Measurements from ENCODE around the gene SYNDIG1. TPM values are rescaled to one million over a fixed set of nuclear protein-coding genes. Genes with fewer than 3 reads are reported as not detected.

Gene SYNDIG1
- total RNA-seq, 6 experiments from 2014 or later = not detected

DNA sequence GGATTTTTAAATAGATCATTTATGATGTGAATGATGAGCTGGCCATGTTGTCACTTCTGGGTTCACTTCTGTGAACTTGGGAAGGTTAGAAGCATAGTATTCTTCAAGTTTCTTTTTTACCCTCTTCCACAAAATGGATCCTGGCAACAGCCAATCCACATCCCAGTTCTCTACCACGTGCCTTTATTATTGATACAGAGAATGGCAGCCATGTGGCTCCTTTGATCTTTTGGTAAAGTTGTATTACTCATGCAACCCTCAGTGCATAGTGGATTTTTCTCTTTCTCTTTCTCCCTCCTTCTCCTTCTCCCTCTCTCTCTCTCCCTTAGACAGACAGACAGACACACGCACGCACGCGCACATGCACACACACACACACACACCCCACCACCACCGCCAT lies 50.0 kb downstream of the SYNDIG1 start:
- 57% methylated on average over 6 of the region's 6 CpGs for WGBS (ENCODE audit: insufficient coverage, low coverage, low lambda C conversion rate, missing lambda C conversion rate)
- TF ChIP-seq POLR2A (IDR thresholded peaks at IDR 0.05) = no peak
- TF ChIP-seq, protein P1, sequence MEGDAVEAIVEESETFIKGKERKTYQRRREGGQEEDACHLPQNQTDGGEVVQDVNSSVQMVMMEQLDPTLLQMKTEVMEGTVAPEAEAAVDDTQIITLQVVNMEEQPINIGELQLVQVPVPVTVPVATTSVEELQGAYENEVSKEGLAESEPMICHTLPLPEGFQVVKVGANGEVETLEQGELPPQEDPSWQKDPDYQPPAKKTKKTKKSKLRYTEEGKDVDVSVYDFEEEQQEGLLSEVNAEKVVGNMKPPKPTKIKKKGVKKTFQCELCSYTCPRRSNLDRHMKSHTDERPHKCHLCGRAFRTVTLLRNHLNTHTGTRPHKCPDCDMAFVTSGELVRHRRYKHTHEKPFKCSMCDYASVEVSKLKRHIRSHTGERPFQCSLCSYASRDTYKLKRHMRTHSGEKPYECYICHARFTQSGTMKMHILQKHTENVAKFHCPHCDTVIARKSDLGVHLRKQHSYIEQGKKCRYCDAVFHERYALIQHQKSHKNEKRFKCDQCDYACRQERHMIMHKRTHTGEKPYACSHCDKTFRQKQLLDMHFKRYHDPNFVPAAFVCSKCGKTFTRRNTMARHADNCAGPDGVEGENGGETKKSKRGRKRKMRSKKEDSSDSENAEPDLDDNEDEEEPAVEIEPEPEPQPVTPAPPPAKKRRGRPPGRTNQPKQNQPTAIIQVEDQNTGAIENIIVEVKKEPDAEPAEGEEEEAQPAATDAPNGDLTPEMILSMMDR (IDR thresholded peaks at IDR 0.05) = no peak
- Histone ChIP-seq H3K36me3 (no peaks in the 10 kb centered on the region), H3K4me1 (no peaks in the 10 kb centered on the region), H3K9me3 (no peaks in the 10 kb centered on the region), H3K4me3 (no peak overlapping the region), H3K27me3 (no peaks in the 10 kb centered on the region), H3K27ac (no peak overlapping the region)
- no peak for DNase-seq
- intact Hi-C loops (cut with DNase I) = no loop called here
- no peak for ATAC-seq

DNA sequence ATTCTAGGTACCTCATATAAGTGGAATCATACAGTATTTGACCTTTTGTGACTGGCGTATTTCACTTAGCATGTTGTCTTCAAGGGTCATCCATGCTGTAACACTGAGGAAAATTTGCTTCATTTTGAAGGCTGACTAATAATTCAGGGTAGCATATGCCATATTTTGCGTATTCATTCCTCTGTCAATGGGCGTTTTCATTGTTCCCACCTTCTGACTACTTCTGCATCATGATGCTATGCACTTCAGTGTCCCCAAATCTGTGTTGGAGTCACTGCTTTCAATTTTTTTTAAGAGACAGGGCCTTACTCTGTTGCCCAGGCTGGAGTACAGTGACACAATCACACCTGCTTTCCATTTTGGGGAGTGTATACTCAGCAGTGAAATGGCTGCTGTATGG lies 51.6 kb downstream of the SYNDIG1 start:
- no peaks in the 10 kb centered on the region for H3K9me3 ChIP-seq
- intact Hi-C loops (cut with DNase I) = no loop called here
- DNase-seq = no peak
- no peak overlapping the region for H3K27ac ChIP-seq
- no peak overlapping the region for H3K4me3 ChIP-seq
- H3K4me1 ChIP-seq = no peaks in the 10 kb centered on the region
- no peak for TF ChIP-seq POLR2A (IDR thresholded peaks at IDR 0.05)
- TF ChIP-seq, protein P1 (IDR thresholded peaks at IDR 0.05) = no peak
- no peaks in the 10 kb centered on the region for H3K36me3 ChIP-seq
- 73% methylated on average over 3 of the region's 3 CpGs for WGBS (ENCODE audit: insufficient coverage, low coverage, low lambda C conversion rate, missing lambda C conversion rate)
- no peaks in the 10 kb centered on the region for H3K27me3 ChIP-seq
- no peak for ATAC-seq

DNA sequence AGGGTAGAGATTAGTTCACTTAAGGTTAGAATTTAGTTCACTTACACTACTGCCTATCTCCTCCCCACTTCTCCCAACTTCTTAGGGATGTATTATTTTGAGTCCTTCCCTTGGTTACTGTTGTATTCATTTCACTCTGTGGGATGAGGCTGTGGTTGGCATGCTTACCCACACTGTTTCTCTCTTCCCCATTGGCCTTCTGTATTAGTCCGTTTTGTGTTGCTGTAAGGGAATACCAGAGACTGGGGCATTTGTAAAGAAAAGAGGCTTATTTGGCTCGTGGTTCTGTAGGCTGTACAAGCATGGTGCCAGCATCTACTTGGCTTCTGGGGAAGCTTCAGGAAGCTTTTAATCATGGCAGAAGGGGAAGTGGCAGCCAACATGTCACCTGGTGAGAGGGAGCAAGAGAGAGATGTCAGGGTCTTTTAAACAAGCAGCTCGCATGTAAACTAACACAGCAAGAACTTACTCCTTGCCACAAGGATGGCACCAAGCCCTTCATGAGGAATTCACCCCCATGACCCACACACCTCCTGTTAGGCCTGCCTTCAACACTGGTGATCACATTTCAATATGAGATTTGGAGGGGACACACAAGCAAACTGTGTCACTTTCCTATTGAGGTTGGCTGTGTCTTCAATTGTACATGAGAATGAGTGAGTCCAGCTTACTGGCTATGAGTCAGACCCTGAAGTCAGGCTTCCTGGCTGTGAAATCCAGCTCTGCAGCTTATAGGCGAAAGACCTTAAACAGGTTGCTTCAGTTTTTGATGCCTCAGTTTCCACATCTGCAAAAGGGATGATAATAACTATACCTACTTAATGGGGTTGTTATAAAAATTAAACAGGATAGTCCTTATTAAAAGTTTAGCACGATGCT lies 53.3 kb downstream of the SYNDIG1 start:
- 38% methylated on average over 4 of the region's 5 CpGs for WGBS (ENCODE audit: insufficient coverage, low coverage, low lambda C conversion rate, missing lambda C conversion rate)
- TF ChIP-seq POLR2A (IDR thresholded peaks at IDR 0.05) = no peak
- TF ChIP-seq, protein P1 (IDR thresholded peaks at IDR 0.05) = no peak
- no peak for DNase-seq
- Histone ChIP-seq H3K9me3 (no peaks in the 10 kb centered on the region), H3K36me3 (no peaks in the 10 kb centered on the region), H3K27ac (no peak overlapping the region), H3K4me1 (no peaks in the 10 kb centered on the region), H3K27me3 (no peaks in the 10 kb centered on the region), H3K4me3 (no peak overlapping the region)
- no peak for ATAC-seq
- intact Hi-C loops (cut with DNase I) = no loop called here

DNA sequence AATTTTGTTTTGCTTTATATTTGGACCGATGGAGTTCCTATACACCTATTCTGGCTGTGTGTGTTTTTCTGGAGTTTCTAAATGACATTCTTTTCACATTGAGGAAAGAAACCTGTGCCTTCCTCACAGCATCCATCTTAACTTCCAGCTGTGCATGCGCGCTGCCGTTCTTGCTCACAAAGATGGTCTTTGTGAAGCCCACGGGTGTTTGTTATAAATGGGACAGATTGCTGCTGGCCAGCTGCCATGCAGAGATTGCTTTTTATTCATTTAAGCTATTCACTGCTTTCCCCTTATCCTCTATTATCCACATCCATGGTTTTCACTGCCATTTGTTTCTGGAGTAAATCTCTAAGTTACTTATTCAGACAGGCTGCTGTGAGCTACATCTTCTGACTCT lies 54.2 kb downstream of the SYNDIG1 start:
- TF ChIP-seq, protein P1 (IDR thresholded peaks at IDR 0.05) = no peak
- TF ChIP-seq POLR2A (IDR thresholded peaks at IDR 0.05) = no peak
- no peak for ATAC-seq
- no peak overlapping the region for H3K4me3 ChIP-seq
- WGBS (ENCODE audit: insufficient coverage, low coverage, low lambda C conversion rate, missing lambda C conversion rate) = 85% methylated on average over 5 of the region's 5 CpGs
- H3K36me3 ChIP-seq = no peaks in the 10 kb centered on the region
- H3K27me3 ChIP-seq = no peaks in the 10 kb centered on the region
- no peak for DNase-seq
- no peaks in the 10 kb centered on the region for H3K9me3 ChIP-seq
- no peaks in the 10 kb centered on the region for H3K4me1 ChIP-seq
- intact Hi-C loops (cut with DNase I) = no loop called here
- H3K27ac ChIP-seq = no peak overlapping the region
